ENCODE results near the gene TMEM200B. TPM values are rescaled to one million over a fixed set of nuclear protein-coding genes. Genes with fewer than 3 reads are reported as not detected.

The TMEM200B gene
- total and polyA plus RNA-seq, 2 experiments from 2014 or later, result 4.9 to 8.7 TPM

GRCh38 chr1:29145739-29146437, 22.2 kb upstream of the TMEM200B start (continued):
- no peak for TF ChIP-seq ZNF462 (CRISPR knock-in tag; IDR thresholded peaks at IDR 0.05)
- TF ChIP-seq CREB1 (CRISPR knock-in tag; IDR thresholded peaks at IDR 0.05; ENCODE audit: low read depth), result no peak
- TF ChIP-seq EZH2 (IDR thresholded peaks at IDR 0.05; ENCODE audit: low read depth, unreplicated experiment), result no peak
- no peak for TF ChIP-seq STAT1 (IDR thresholded peaks at IDR 0.05; ENCODE audit: unreplicated experiment)
- TF ChIP-seq ETS1 (IDR thresholded peaks at IDR 0.05), result no peak

GRCh38 chr1:29144178-29144577, 20.5 kb upstream of the TMEM200B start:
- no peaks in the 10 kb centered on the region for H3K4me1 ChIP-seq (ENCODE audit: insufficient read depth)
- no peak for ATAC-seq
- peaks cover 24% of the 10 kb centered on the region for H3K36me3 ChIP-seq (ENCODE audit: insufficient read depth)
- no peak for DNase-seq (ENCODE audit: low spot score)
- no peak overlapping the region for H3K4me3 ChIP-seq
- Mint-ChIP-seq H3K36me3 (ENCODE audit: low read depth) (peaks cover 62% of the 10 kb centered on the region), H3K27me3 (ENCODE audit: insufficient read depth, low read depth, poor library complexity) (peaks cover 9% of the 10 kb centered on the region), H3K27ac (no peak overlapping the region), H3K9me3 (peaks cover 2% of the 10 kb centered on the region; the same call in 1 of the 3 replicates), H3K4me3 (no peak overlapping the region), H3K4me1 (no peaks in the 10 kb centered on the region; the same call in 1 of the 3 replicates)
- no peak overlapping the region for H3K27ac ChIP-seq (ENCODE audit: low read depth)
- H3F3A ChIP-seq (replicated peaks; ENCODE audit: low read depth), result 0 out of 2 replicates have a peak, but pooled peaks cover 3% of the 10 kb centered on the region
- TF ChIP-seq CREB1 (CRISPR knock-in tag; IDR thresholded peaks at IDR 0.05; ENCODE audit: low read depth) (no peak), JUNB (IDR thresholded peaks at IDR 0.05; ENCODE audit: unreplicated experiment) (no peak), POLR2AphosphoS5 (IDR thresholded peaks at IDR 0.05; ENCODE audit: low read depth) (0 out of 2 replicates have a peak, but pooled peaks have one; percentile 6), NANOG (IDR thresholded peaks at IDR 0.05; ENCODE audit: borderline replicate concordance) (no peak), CTCF (conservative IDR thresholded peaks at IDR 0.05; ENCODE audit: low read depth in 2 of 2) (no peak)
- no peaks in the 10 kb centered on the region for H3K9me2 ChIP-seq (ENCODE audit: insufficient read depth)
- H2AFZ ChIP-seq, result no peak overlapping the region
- H4K20me1 ChIP-seq (replicated peaks; ENCODE audit: insufficient read depth), result peaks cover 10% of the 10 kb centered on the region; the same call in 1 of the 2 replicates
- no peaks in the 10 kb centered on the region for H3K79me2 ChIP-seq (replicated peaks; ENCODE audit: insufficient read depth)
- no peak overlapping the region for H3K4me2 ChIP-seq
- H3K27me3 ChIP-seq (ENCODE audit: insufficient read depth), result no peaks in the 10 kb centered on the region

Measured in GM23338 (cell line).